ENCODE measurements around the gene TRMT10C.

Gene TRMT10C

GRCh38 chr3:101529816-101530685 lies 31.6 kb upstream of the TRMT10C start:
- DNase-seq: no peak
- Histone ChIP-seq H3K4me1 (ENCODE audit: low read length) (0 out of 2 replicates have a peak, but pooled peaks cover 8% of the 10 kb centered on the region), H3K9ac (ENCODE audit: low read length) (no peak overlapping the region), H3F3A (ENCODE audit: insufficient read depth, low read length) (no peaks in the 10 kb centered on the region), H3K9me2 (replicated peaks; ENCODE audit: insufficient read depth, low read length) (no peaks in the 10 kb centered on the region), H3K36me3 (replicated peaks; ENCODE audit: insufficient read depth, low read length) (no peaks in the 10 kb centered on the region), H2AFZ (ENCODE audit: low read length) (no peak overlapping the region), H4K20me1 (ENCODE audit: insufficient read depth, low read length) (no peaks in the 10 kb centered on the region), H3K9me3 (replicated peaks; ENCODE audit: insufficient read depth, low read length) (no peaks in the 10 kb centered on the region), H3K4me3 (ENCODE audit: low read length) (no peak overlapping the region), H3K79me2 (ENCODE audit: low read length) (no peaks in the 10 kb centered on the region), H3K4me2 (ENCODE audit: low read depth, low read length) (no peak overlapping the region), H3K27ac (ENCODE audit: low read length) (no peak overlapping the region), H3K27me3 (replicated peaks; ENCODE audit: insufficient read depth, low read length) (no peaks in the 10 kb centered on the region)
- TF ChIP-seq EZH2phosphoT487 (IDR thresholded peaks at IDR 0.05; ENCODE audit: low read length): no peak
- no peak for TF ChIP-seq CTCF (IDR thresholded peaks at IDR 0.05; ENCODE audit: low read length)
- no peak for TF ChIP-seq EZH2 (optimal IDR thresholded peaks at IDR 0.05; ENCODE audit: low read depth, low read length)

- Histone ChIP-seq H3K79me2 (ENCODE audit: low read length) (no peaks in the 10 kb centered on the region), H4K20me1 (ENCODE audit: insufficient read depth, low read length) (no peaks in the 10 kb centered on the region), H3K9me3 (replicated peaks; ENCODE audit: insufficient read depth, low read length) (no peaks in the 10 kb centered on the region), H3K4me2 (ENCODE audit: low read depth, low read length) (no peak overlapping the region), H3K9me2 (replicated peaks; ENCODE audit: insufficient read depth, low read length) (no peaks in the 10 kb centered on the region), H3K9ac (ENCODE audit: low read length) (no peak overlapping the region), H2AFZ (ENCODE audit: low read length) (no peak overlapping the region), H3K27me3 (replicated peaks; ENCODE audit: insufficient read depth, low read length) (no peaks in the 10 kb centered on the region), H3K4me1 (ENCODE audit: low read length) (0 out of 2 replicates have a peak, but pooled peaks cover 8% of the 10 kb centered on the region), H3K4me3 (ENCODE audit: low read length) (no peak overlapping the region), H3K36me3 (replicated peaks; ENCODE audit: insufficient read depth, low read length) (no peaks in the 10 kb centered on the region), H3K27ac (ENCODE audit: low read length) (no peak overlapping the region), H3F3A (ENCODE audit: insufficient read depth, low read length) (no peaks in the 10 kb centered on the region)
- no peak for TF ChIP-seq EZH2phosphoT487 (IDR thresholded peaks at IDR 0.05; ENCODE audit: low read length)
- TF ChIP-seq EZH2 (optimal IDR thresholded peaks at IDR 0.05; ENCODE audit: low read depth, low read length): no peak
- TF ChIP-seq CTCF (IDR thresholded peaks at IDR 0.05; ENCODE audit: low read length): no peak
- no peak for DNase-seq
These were observed 31.0 kb upstream of the TRMT10C start for GRCh38 chr3:101530686-101531047.

- Histone ChIP-seq H2AFZ (ENCODE audit: low read length) (no peak overlapping the region), H4K20me1 (ENCODE audit: insufficient read depth, low read length) (no peaks in the 10 kb centered on the region), H3K79me2 (ENCODE audit: low read length) (no peaks in the 10 kb centered on the region), H3K4me2 (ENCODE audit: low read depth, low read length) (no peak overlapping the region), H3K4me1 (ENCODE audit: low read length) (0 out of 2 replicates have a peak, but pooled peaks cover 8% of the 10 kb centered on the region), H3K9me2 (replicated peaks; ENCODE audit: insufficient read depth, low read length) (no peaks in the 10 kb centered on the region), H3K27ac (ENCODE audit: low read length) (no peak overlapping the region), H3K9me3 (replicated peaks; ENCODE audit: insufficient read depth, low read length) (no peaks in the 10 kb centered on the region), H3K4me3 (ENCODE audit: low read length) (no peak overlapping the region), H3K9ac (ENCODE audit: low read length) (no peak overlapping the region), H3F3A (ENCODE audit: insufficient read depth, low read length) (no peaks in the 10 kb centered on the region), H3K27me3 (replicated peaks; ENCODE audit: insufficient read depth, low read length) (no peaks in the 10 kb centered on the region), H3K36me3 (replicated peaks; ENCODE audit: insufficient read depth, low read length) (no peaks in the 10 kb centered on the region)
- no peak for DNase-seq
- TF ChIP-seq CTCF (IDR thresholded peaks at IDR 0.05; ENCODE audit: low read length): no peak
- TF ChIP-seq EZH2phosphoT487 (IDR thresholded peaks at IDR 0.05; ENCODE audit: low read length): no peak
- TF ChIP-seq EZH2 (optimal IDR thresholded peaks at IDR 0.05; ENCODE audit: low read depth, low read length): no peak
These were observed 30.1 kb upstream of the TRMT10C start for GRCh38 chr3:101531473-101532086.
